ENCODE measurements around the gene HS6ST2.

HS6ST2 gene

GRCh38 chrX:132876523-132877338, 81.7 kb downstream of the HS6ST2 start:
- H3K4me3 ChIP-seq (ENCODE audit: low read depth, low read length), result no peak overlapping the region
- DNase-seq (ENCODE audit: low read depth, low spot score), result no peak
- in situ Hi-C loops (cut with HindIII; ENCODE audit: low sequenced_read_pairs), result no loop called here
- no peak for TF ChIP-seq CTCF (IDR thresholded peaks at IDR 0.05; ENCODE audit: low read depth, low read length)

- in situ Hi-C loops (cut with HindIII; ENCODE audit: low sequenced_read_pairs), result no loop called here
- no peak for DNase-seq (ENCODE audit: low read depth, low spot score)
- H3K4me3 ChIP-seq (ENCODE audit: low read depth, low read length), result no peak overlapping the region
- TF ChIP-seq CTCF (IDR thresholded peaks at IDR 0.05; ENCODE audit: low read depth, low read length), result no peak
These were observed 82.5 kb downstream of the HS6ST2 start for GRCh38 chrX:132875650-132876522.

GRCh38 chrX:132862562-132862961, 95.9 kb downstream of the HS6ST2 start:
- in situ Hi-C loops (cut with HindIII; ENCODE audit: low sequenced_read_pairs), result no loop called here
- no peak overlapping the region for H3K4me3 ChIP-seq (ENCODE audit: low read depth, low read length)
- no peak for DNase-seq (ENCODE audit: low read depth, low spot score)
- no peak for TF ChIP-seq CTCF (IDR thresholded peaks at IDR 0.05; ENCODE audit: low read depth, low read length)

GRCh38 chrX:132861076-132861475, 97.4 kb downstream of the HS6ST2 start:
- in situ Hi-C loops (cut with HindIII; ENCODE audit: low sequenced_read_pairs), result no loop called here
- TF ChIP-seq CTCF (IDR thresholded peaks at IDR 0.05; ENCODE audit: low read depth, low read length), result no peak
- no peak for DNase-seq (ENCODE audit: low read depth, low spot score)
- H3K4me3 ChIP-seq (ENCODE audit: low read depth, low read length), result no peak overlapping the region

- in situ Hi-C loops (cut with HindIII; ENCODE audit: low sequenced_read_pairs), result no loop called here
- H3K4me3 ChIP-seq (ENCODE audit: low read depth, low read length), result no peak overlapping the region
- DNase-seq (ENCODE audit: low read depth, low spot score), result no peak
- no peak for TF ChIP-seq CTCF (IDR thresholded peaks at IDR 0.05; ENCODE audit: low read depth, low read length)
These were observed 98.2 kb downstream of the HS6ST2 start for GRCh38 chrX:132860200-132860599.

GRCh38 chrX:132858018-132858417, 100.4 kb downstream of the HS6ST2 start:
- no peak for DNase-seq (ENCODE audit: low read depth, low spot score)
- no peak overlapping the region for H3K4me3 ChIP-seq (ENCODE audit: low read depth, low read length)
- in situ Hi-C loops (cut with HindIII; ENCODE audit: low sequenced_read_pairs), result no loop called here
- no peak for TF ChIP-seq CTCF (IDR thresholded peaks at IDR 0.05; ENCODE audit: low read depth, low read length)
